Activated CD8-positive, alpha-beta memory T cell treated with anti-CD3 and anti-CD28 coated beads for 4 hours (primary cell): ENCODE data around the gene NDC80.
A peak's percentile ranks its signal among the peaks of the same experiment; 100 is the strongest.
"Not testable (repeated sequence)": the region's sequence is repeated elsewhere in the genome, so short reads cannot be mapped to it uniquely, and the experiment has no call there.

Experiments
- DNase-seq, 2 donors: peaks; one replicate each; pipeline ENCODE4 v3.0.0-alpha.2; 2020; ENCODE audit warnings: low read depth in 2 of 2

The NDC80 gene

GRCh38 chr18:2571200-2572170 lies at the start of gene NDC80, which contains the start of gene METTL4:
TSS of gene NDC80 (plus strand) at chr18:2571557. CDS start at chr18:2572986, 1,429 bp downstream.
TSS of gene METTL4 (minus strand) at chr18:2571505. CDS start at chr18:2567216, 4,289 bp downstream.
- DNase-seq: peak; percentile 61 to 72

- DNase-seq: no peak
Measured at GRCh38 chr18:2522112-2522511, 49.2 kb upstream of the NDC80 start.

- DNase-seq: not testable (repeated sequence)
Measured at GRCh38 chr18:2524794-2525198, 46.6 kb upstream of the NDC80 start.

GRCh38 chr18:2526329-2526728 lies 45.0 kb upstream of the NDC80 start:
- DNase-seq: no peak

- DNase-seq: no peak
Measured at GRCh38 chr18:2529154-2529553, 42.2 kb upstream of the NDC80 start.

- no peak for DNase-seq
Measured at GRCh38 chr18:2531751-2532150, 39.6 kb upstream of the NDC80 start.

- DNase-seq: no peak
Measured at GRCh38 chr18:2532797-2533196, 38.6 kb upstream of the NDC80 start.

GRCh38 chr18:2534906-2535305 lies 36.5 kb upstream of the NDC80 start:
- DNase-seq: no peak

- DNase-seq: no peak
Measured at GRCh38 chr18:2535419-2535910, 35.9 kb upstream of the NDC80 start.

GRCh38 chr18:2536063-2536462 lies 35.3 kb upstream of the NDC80 start:
- no peak for DNase-seq

- DNase-seq: no peak
Measured at GRCh38 chr18:2536493-2536892, 34.9 kb upstream of the NDC80 start.

GRCh38 chr18:2537296-2537695 lies 34.1 kb upstream of the NDC80 start:
- DNase-seq: no peak

- no peak for DNase-seq
Measured at GRCh38 chr18:2538236-2538635, 33.1 kb upstream of the NDC80 start.

GRCh38 chr18:2538844-2539243 lies 32.5 kb upstream of the NDC80 start:
- DNase-seq: no peak

GRCh38 chr18:2540575-2540974 lies 30.8 kb upstream of the NDC80 start:
- DNase-seq: no peak

GRCh38 chr18:2541925-2542563 lies 29.3 kb upstream of the NDC80 start:
- DNase-seq: not testable (repeated sequence)

GRCh38 chr18:2545155-2545554 lies 26.2 kb upstream of the NDC80 start:
- DNase-seq: no peak

GRCh38 chr18:2547477-2548087 lies 23.8 kb upstream of the NDC80 start:
- no peak for DNase-seq

- no peak for DNase-seq
Measured at GRCh38 chr18:2549462-2549861, 21.9 kb upstream of the NDC80 start.

- DNase-seq: no peak
Measured at GRCh38 chr18:2551425-2551824, 19.9 kb upstream of the NDC80 start.

GRCh38 chr18:2554696-2555095 lies 16.7 kb upstream of the NDC80 start:
- no peak for DNase-seq

- DNase-seq: no peak
Measured at GRCh38 chr18:2555895-2556294, 15.5 kb upstream of the NDC80 start.
